IMR-90 (cell line): ENCODE measurements around the gene CAPZA1. TPM values are rescaled to one million over a fixed set of nuclear protein-coding genes. Genes with fewer than 3 reads are reported as not detected.

Source experiments
- ATAC-seq: fragments of 200-7000 bp; cut with Tn5 transposase; 2 replicates; pipeline ENCODE4 v1.9.1; 2020; ENCODE audit warnings: low read depth, mild to moderate bottlenecking, moderate library complexity
- BruUV-seq: library from RNA; stranded (reverse); fragments of 400-500 nt; replicated peaks from 2 replicates; lab custom pipeline; 2021; lab: Mats Ljungman, UMichigan
- CTCF ChIA-PET: fragments of 300-600 bp; formaldehyde crosslinking; extraction: SDS; loops from one replicate; lab custom pipeline; 2021; ENCODE audit warnings: antibody characterized with exemption; lab: Yijun Ruan, JAX
- POLR2A ChIA-PET: fragments of 300-600 bp; sonication (Branson Sonifier 250); formaldehyde crosslinking; loops from one replicate; lab custom pipeline; 2022; ENCODE audit warnings: antibody characterized with exemption; ENCODE audit not compliant: unreplicated experiment; lab: Charles Lee
- DNase-seq: peaks from one replicate; pipeline ENCODE4 v3.0.0; 2013
- H2AFZ ChIP-seq: replicated peaks from 2 replicates; pipeline ENCODE3; 2013; ENCODE audit warnings: low read length, mild to moderate bottlenecking; ENCODE audit not compliant: poor library complexity
- H2AK5ac ChIP-seq: 2 replicates; pipeline ENCODE4 v1.6.1; 2013; ENCODE audit warnings: low read depth, low read length, inconsistent platforms
- H2AK9ac ChIP-seq: replicated peaks from 2 replicates; pipeline ENCODE3; 2013; ENCODE audit warnings: mild to moderate bottlenecking, low read depth, low read length, moderate library complexity; ENCODE audit not compliant: poor library complexity
- H2BK120ac ChIP-seq: 2 replicates; pipeline ENCODE4 v1.6.1; 2013; ENCODE audit warnings: low read depth, low read length, inconsistent platforms
- H2BK15ac ChIP-seq: 3 replicates; pipeline ENCODE4 v1.6.1; 2013; ENCODE audit warnings: low read depth, low read length, inconsistent platforms
- H2BK20ac ChIP-seq: 2 replicates; pipeline ENCODE4 v1.6.1; 2013; ENCODE audit warnings: low read depth, mild to moderate bottlenecking, inconsistent platforms, low read length, moderate library complexity
- H2BK5ac ChIP-seq: 2 replicates; pipeline ENCODE4 v1.6.1; 2013; ENCODE audit warnings: mild to moderate bottlenecking, low read depth, low read length, inconsistent platforms; ENCODE audit not compliant: poor library complexity, severe bottlenecking
- H3K14ac ChIP-seq: replicated peaks from 2 replicates; pipeline ENCODE4 v1.6.1; 2013; ENCODE audit warnings: low read depth, low read length, inconsistent platforms
- H3K18ac ChIP-seq: 2 replicates; pipeline ENCODE4 v1.6.1; 2013; ENCODE audit warnings: low read depth, low read length, control low read depth
- H3K23ac ChIP-seq: 2 replicates; pipeline ENCODE4 v1.6.1; 2013; ENCODE audit warnings: low read depth, low read length, inconsistent platforms
- H3K27ac ChIP-seq: 2 replicates; pipeline ENCODE4 v1.5.1; 2013; ENCODE audit warnings: mild to moderate bottlenecking, control low read depth, low read length; ENCODE audit not compliant: insufficient read depth
- H3K27me3 ChIP-seq: 2 replicates; pipeline ENCODE4 v1.6.1; 2013; ENCODE audit warnings: low read length; ENCODE audit not compliant: control insufficient read depth, insufficient read depth
- H3K36me3 ChIP-seq: 2 replicates; pipeline ENCODE4 v1.6.1; 2013; ENCODE audit warnings: low read length, mixed read lengths; ENCODE audit not compliant: control insufficient read depth, insufficient read depth
- H3K4ac ChIP-seq: 2 replicates; pipeline ENCODE4 v1.6.1; 2013; ENCODE audit warnings: low read depth, low read length, inconsistent platforms
- H3K4me1 ChIP-seq: 2 replicates; pipeline ENCODE4 v1.6.1; 2013; ENCODE audit warnings: low read length, mixed read lengths; ENCODE audit not compliant: control insufficient read depth, insufficient read depth
- H3K4me2 ChIP-seq: 2 replicates; pipeline ENCODE4 v1.6.1; 2013; ENCODE audit warnings: low read depth, mild to moderate bottlenecking, control low read depth, low read length, moderate library complexity
- H3K4me3 ChIP-seq: 2 replicates; pipeline ENCODE4 v1.5.1; 2013; ENCODE audit warnings: low read depth, mild to moderate bottlenecking, control low read depth, low read length, moderate library complexity; ENCODE audit not compliant: insufficient read depth
- H3K56ac ChIP-seq: 2 replicates; pipeline ENCODE4 v1.6.1; 2013; ENCODE audit warnings: low read length, inconsistent platforms; ENCODE audit not compliant: insufficient read depth; ENCODE audit errors: extremely low read depth
- H3K79me1 ChIP-seq, 2 experiments: 2 replicates each; pipeline ENCODE4 v1.6.1; 2013; ENCODE audit warnings: low read length in 2 of 2, inconsistent platforms in 1 of 2, low read depth in 1 of 2
- H3K9ac ChIP-seq: 2 replicates; pipeline ENCODE4 v1.6.1; 2013; ENCODE audit warnings: low read depth, low read length, control low read depth
- H3K9me1 ChIP-seq: 2 replicates; pipeline ENCODE4 v1.6.1; 2013; ENCODE audit warnings: low read length, inconsistent platforms; ENCODE audit not compliant: insufficient read depth
- H3K9me3 ChIP-seq: 2 replicates; pipeline ENCODE4 v1.6.1; 2013; ENCODE audit warnings: low read length; ENCODE audit not compliant: control insufficient read depth, insufficient read depth
- H4K20me1 ChIP-seq: 2 replicates; pipeline ENCODE4 v1.6.1; 2013; ENCODE audit warnings: low read length, inconsistent platforms; ENCODE audit not compliant: insufficient read depth
- H4K5ac ChIP-seq: 2 replicates; pipeline ENCODE4 v1.6.1; 2013; ENCODE audit warnings: mild to moderate bottlenecking, low read depth, low read length, control low read depth
- H4K8ac ChIP-seq, 2 experiments: 2 replicates each; pipeline ENCODE4 v1.6.1; 2013; ENCODE audit warnings: low read depth in 2 of 2, low read length in 2 of 2, control low read depth in 1 of 2, inconsistent platforms in 1 of 2
- H4K91ac ChIP-seq: 2 replicates; pipeline ENCODE4 v1.6.1; 2013; ENCODE audit warnings: low read depth, low read length, inconsistent platforms; ENCODE audit not compliant: insufficient read depth
- NFE2L2 ChIP-seq: fragments of 150-350 bp; IDR thresholded peaks from 2 replicates; pipeline ENCODE4 v1.6.1; 2016; ENCODE audit warnings: low read depth, mild to moderate bottlenecking, low read length
- WGBS, 2 experiments: methylation state at CpG; one replicate each; pipeline versions ENCODE4 v1.1.5 to v1.1.7; 2013; ENCODE audit warnings: missing lambda C conversion rate in 2 of 2; ENCODE audit not compliant: insufficient read length in 1 of 2; ENCODE audit errors: extremely low coverage in 2 of 2; 5-methylcytosine and 5-hydroxymethylcytosine counted together
- dilution Hi-C: fragments of 300-500 bp; cut with HindIII; formaldehyde crosslinking; loops from one replicate; pipeline ENCODE4 v1.14.3; 2018; ENCODE audit warnings: low sequenced_read_pairs; ENCODE audit not compliant: unreplicated experiment
- in situ Hi-C: fragments of 300-500 bp; cut with MboI; formaldehyde crosslinking; loops from 3 replicates; pipeline ENCODE4 v1.14.3; 2019; ENCODE audit warnings: low sequenced_read_pairs, inconsistent platforms, mixed read lengths
- intact Hi-C: fragments of 100-400 bp; cut with micrococcal nuclease; formaldehyde crosslinking; loops from 2 replicates; pipeline ENCODE4 v1.10.0; 2022
- polyA plus RNA-seq, 3 experiments: library from polyadenylated mRNA; depleted of rRNA; stranded (reverse); fragments of >200 nt; gene quantifications; 2 replicates each; pipeline ENCODE4 v1.2.3, GENCODE V29; 2012; ENCODE audit warnings: low replicate concordance in 1 of 3
- total RNA-seq: library from RNA; depleted of rRNA; stranded (reverse); fragments of >200 nt; gene quantifications from 2 replicates; pipeline ENCODE4 v1.2.3, GENCODE V29; 2012

The CAPZA1 gene
- total and polyA plus RNA-seq, 2 of the 4 experiments (the other 2 are of a cell fraction): 108 to 262 TPM

DNA sequence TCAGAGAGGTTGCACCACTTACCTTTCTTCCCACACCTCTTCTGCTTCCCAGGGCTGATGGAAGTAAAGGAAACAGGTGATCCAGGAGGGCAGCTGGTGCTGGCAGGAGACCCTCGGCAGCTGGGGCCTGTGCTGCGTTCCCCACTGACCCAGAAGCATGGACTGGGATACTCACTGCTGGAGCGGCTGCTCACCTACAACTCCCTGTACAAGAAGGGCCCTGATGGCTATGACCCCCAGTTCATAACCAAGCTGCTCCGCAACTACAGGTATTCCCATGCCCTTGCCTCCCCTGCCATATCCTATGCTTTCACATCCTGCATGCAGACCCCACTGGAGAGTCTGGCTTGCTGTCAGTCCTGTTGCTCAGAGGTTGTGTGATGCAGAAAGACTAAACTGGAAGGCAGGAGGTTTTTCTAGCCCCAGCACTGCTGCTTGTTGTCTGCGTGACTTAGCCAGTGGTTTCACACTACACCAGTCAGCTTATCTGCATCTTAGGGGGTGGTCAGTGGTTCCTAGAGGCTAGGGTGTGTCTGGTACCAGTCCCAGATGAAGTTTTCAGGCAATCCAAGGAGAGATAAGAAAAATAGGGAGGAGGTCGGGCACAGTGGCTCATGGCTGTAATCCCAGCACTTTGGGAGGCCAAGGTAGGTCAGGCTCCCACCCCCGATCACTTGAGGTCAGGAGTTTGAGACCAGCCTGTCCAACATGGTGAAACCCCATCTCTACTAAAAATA lies 77.1 kb downstream of the CAPZA1 start:
- in situ Hi-C loops: no loop called here
- H2AFZ ChIP-seq: no peak overlapping the region
- H4K20me1 ChIP-seq: peaks cover 14% of the 10 kb centered on the region
- H3K18ac ChIP-seq: no peak overlapping the region
- no peak for TF ChIP-seq NFE2L2
- H3K27me3 ChIP-seq: no peaks in the 10 kb centered on the region
- no peak overlapping the region for H3K4me2 ChIP-seq
- no peak overlapping the region for H3K56ac ChIP-seq
- peaks cover 21% of the 10 kb centered on the region for H3K4me1 ChIP-seq
- H2BK5ac ChIP-seq: no peak overlapping the region
- no peak overlapping the region for H3K27ac ChIP-seq
- DNase-seq (no peak), ATAC-seq (no peak)
- H3K9me1 ChIP-seq: peaks cover 12% of the 10 kb centered on the region
- POLR2A ChIA-PET: no interaction called here
- dilution Hi-C loops: no loop called here
- H2BK120ac ChIP-seq: no peak overlapping the region
- no peak overlapping the region for H3K4ac ChIP-seq
- CTCF ChIA-PET: no interaction called here
- H4K91ac ChIP-seq: no peak overlapping the region
- H2AK5ac ChIP-seq: no peak overlapping the region
- no peak overlapping the region for H3K14ac ChIP-seq
- H4K8ac ChIP-seq: no peak overlapping the region
- no peak overlapping the region for H4K5ac ChIP-seq
- H2AK9ac ChIP-seq: peak overlapping the region; percentile 33
- no peaks in the 10 kb centered on the region for H3K9me3 ChIP-seq
- intact Hi-C loops: no loop called here
- BruUV-seq: no TSS peak
- no peak overlapping the region for H3K23ac ChIP-seq
- H2BK20ac ChIP-seq: no peak overlapping the region
- H3K4me3 ChIP-seq: no peak overlapping the region
- H3K36me3 ChIP-seq: peaks cover 78% of the 10 kb centered on the region
- peaks cover 3 to 38% of the 10 kb centered on the region in 2 experiments; a peak in 2 of 4 replicates for H3K79me1 ChIP-seq
- H2BK15ac ChIP-seq: no peak overlapping the region
- no peak overlapping the region for H3K9ac ChIP-seq
- WGBS, 2 experiments: 100% methylated on average over 3 of the region's 7 CpGs; no CpG with 5 or more reads in 1 of the 2 experiments
